KBM-7 (cell line): ENCODE measurements around the gene TDRKH.
"Not testable (repeated sequence)": the region's sequence is repeated elsewhere in the genome, so short reads cannot be mapped to it uniquely, and the experiment has no call there.

Source experiments
- DNase-seq: peaks from one replicate; pipeline ENCODE4 v3.0.0-alpha.2; 2015
- in situ Hi-C: fragments of 300-500 bp; cut with MboI; formaldehyde crosslinking; loops from 2 replicates; pipeline ENCODE4 v1.14.3; 2020; ENCODE audit warnings: low sequenced_read_pairs, low pct_unique_long_range_greater_than_20kb, mixed read lengths

TDRKH gene

DNA sequence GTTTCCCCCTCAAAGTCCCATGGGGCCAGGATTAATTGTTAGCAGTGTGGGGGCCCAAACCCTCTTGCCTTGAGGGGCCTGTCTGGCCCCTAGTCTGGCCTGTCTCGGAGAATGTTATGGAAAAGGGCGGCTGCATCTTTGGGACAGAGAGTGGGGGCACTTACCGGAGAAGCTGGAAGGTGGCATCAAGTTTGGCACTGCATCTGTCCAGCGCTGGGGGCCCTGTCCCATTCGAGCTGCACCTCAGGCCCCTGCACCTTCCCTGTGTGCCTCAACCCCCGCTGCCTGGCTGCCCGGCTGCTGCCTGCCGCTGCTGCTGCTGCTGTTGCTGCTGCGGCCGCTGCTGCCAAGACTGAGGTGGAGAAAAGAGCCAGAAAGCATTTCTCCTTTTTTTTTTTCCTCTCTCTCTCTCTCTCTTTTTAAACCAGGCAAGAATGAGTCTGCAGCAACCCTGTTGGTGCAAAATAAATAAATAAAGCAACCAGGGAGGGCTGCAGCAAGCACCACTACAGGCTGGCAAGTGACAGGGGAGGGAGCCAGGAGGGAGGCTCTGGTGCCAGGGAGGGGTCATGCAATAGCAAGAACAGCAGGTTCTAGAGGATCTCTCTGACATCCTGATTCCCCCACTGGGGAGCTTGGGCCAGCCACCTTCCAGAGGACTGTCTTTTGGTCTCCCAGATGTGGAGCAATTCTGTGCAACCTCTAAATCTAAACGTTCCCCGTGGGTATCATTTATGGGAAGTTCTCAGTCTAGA lies 14.9 kb upstream of the TDRKH start, which contains the start of gene LINGO4:
Gene LINGO4 (minus strand): TSS at position 354 of the 755 bp plus-strand sequence. CDS start 2,715 bp downstream, outside the sequence.
- in situ Hi-C loops = no loop called here
- no peak for DNase-seq

DNA sequence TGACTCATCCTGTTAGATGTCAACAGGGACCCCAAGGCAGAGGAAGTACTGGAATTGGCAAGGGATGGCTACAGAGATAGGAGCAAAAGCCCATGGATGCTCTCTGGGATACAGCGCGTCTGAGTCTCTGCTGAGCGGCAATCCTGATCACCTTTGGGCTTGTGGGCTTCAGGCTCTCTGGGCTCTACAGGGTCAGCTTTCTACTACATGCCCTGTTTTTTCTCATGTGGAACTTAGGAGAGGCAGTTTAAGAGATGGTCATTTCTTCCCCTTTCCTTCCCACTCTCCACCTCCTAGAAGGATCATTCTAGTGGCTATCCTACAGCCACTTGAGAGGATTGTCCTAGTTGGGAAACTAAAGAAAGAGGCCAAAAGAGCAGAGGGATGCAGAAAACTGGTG lies 13.6 kb upstream of the TDRKH start:
- in situ Hi-C loops = no loop called here
- DNase-seq = no peak

DNA sequence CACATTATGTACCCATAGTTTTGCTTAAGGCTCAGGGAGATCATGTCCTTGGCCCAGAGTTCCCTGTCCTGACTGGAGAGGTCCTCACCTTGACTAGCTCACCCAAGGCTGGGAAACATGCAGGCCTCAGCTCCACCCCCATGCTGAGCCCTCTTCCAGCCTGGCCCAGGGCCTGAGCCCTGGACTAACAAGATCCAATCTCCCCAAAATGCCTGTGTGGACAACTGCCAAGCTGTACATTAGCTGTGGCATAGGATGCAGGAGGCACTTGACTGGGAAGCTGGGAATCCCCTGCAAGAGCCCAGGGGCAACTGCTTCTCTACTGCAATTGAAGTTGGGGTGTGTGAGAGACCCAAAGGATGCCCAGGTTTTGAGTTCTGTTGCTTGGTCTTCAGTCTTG lies 12.9 kb upstream of the TDRKH start:
- in situ Hi-C loops = no loop called here
- no peak for DNase-seq

DNA sequence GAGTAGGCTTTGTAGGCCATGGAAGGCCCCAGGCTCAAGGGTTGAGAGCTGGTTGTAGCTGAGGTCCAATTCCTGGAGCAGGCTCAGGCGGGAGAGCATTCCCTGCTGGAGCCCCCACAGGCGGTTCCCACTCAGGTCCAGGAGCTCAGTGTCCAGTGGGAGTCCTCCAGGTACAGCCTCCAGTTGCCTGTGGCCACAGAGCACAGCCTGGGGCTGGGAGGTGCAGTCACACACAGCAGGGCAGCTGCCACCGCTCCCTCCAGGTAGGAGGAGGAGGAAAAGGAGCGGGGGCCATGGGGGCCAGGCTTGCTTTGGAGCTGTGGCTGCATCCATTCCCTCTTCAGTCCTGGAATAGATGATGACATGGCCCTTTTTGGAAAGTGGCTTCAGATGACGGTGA lies 12.1 kb upstream of the TDRKH start:
- in situ Hi-C loops = no loop called here
- no peak for DNase-seq

DNA sequence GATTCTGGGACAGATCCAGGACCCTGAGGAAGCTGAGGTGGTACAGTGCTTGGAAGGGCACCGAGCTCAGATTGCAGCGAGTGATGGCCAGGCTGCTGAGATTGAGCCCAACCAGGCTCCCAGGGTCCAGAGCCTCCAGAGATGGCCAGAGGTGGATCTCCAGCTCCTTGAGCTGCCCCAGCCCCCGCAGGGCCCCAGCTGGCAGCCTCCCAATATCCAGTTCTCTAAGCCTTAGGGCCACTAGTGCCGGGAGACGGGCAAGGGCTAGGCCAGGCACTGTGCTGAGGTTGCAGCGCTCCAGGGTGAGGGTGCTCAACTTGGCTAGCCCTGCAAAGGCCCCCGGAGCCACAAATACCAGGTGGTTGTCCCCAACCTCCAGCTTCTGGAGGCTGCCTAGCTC lies 11.5 kb upstream of the TDRKH start:
- in situ Hi-C loops = no loop called here
- no peak for DNase-seq

DNA sequence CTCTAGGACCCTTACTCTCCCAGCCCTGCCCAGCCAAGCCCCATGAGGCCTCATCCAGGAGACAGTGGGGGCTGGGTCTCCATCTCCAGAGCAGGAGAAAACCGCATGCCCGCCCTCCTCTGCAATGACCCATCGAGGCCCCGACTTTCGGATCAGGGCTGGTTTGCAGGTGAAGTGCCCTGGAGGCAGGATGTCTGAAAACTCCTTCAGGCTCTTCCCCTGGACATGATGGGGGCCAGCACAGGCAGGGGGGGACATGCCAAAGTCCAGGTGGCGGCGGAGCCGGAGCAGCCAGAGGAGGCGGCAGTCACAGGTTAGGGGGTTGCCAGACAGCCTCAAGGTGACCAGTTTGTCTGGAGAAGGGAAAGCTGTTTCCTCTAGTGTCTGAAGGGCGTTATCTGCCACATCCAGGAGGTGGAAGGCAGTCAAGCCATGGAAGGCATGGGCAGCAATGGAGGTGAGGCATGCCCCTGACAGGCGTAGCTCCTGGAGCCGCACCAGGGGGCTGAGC lies 11.1 kb upstream of the TDRKH start:
- in situ Hi-C loops = no loop called here
- no peak for DNase-seq

DNA sequence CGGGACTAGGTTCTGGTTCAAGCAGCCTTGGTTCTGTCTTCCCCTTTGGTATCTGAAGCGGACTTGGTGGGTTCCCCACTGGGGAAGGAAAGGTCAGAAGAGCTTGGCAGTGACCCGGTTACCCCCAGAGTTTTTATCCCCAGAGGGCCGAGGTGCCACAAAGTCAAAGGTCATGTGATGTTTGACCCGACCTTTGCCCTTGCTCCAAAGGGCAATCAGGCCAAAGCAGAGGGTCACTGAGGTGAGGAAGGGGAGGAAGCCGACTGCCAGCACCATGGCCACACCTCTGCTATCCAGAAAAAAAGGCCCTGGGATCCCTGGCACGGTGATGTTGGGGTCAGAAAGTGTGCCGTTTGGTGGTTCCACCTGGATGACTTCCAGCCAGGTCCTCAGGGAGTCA lies 10.5 kb upstream of the TDRKH start:
- no peak for DNase-seq
- in situ Hi-C loops = no loop called here

DNA sequence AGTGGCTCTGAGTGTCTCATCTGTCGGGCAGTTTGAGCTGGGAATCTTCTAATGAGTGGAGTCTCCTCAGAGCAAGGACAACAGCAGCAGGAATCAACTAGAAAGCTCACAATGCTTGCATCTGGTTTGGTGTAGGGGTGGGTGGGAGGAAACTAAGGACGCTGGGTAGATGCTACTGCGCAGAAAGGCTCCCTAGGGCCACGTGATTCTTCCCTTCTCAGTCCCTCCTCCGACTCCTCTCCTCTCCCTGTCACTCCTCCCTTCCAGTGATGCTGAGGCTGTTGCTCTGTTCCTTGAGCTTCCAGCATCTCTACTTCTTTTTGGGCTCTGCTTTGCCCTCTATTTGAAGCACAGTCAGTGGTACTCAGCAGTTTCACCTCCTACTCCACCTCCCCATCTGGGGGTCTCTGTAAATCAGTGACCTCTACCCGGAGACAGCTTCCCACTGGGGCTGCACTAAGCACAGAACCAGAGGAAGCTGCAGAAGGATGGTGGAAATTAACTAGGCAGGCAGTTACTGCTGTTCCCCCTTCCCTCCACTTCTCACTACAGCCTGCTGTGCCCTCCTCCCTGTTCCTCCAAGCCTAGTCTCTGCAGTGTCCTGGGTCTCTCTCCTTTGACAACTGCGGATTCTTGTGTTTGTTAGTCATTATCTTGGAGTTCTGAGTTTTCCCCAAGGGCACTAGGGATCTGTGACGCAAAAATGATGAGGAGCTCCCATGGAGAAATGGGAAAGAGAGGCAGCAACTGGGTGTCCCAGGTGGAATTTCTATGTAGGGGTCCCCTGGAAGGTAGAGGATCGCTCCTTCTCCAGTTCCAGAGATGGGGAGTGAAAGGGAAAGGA lies 9.1 kb upstream of the TDRKH start:
- in situ Hi-C loops = no loop called here
- DNase-seq = no peak

DNA sequence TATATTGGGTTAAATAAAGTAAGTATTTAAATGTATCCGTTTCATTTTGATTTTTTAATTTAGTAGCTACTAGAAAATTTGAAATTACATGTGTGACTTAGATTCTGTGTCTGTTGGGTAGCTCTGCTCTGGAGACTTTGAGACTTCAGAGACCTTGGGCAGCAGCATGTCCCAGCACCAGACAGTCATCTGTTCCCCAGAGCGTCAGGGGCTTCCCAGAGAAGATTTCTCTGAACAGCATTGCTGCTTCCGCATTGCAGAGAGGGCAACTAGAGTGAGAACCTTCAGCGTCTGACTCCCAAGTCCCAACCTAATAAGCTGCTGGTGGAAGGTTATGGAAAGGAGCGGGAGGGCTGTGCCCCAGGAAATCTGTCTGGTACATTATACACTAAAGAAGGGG lies 8.3 kb upstream of the TDRKH start:
- DNase-seq = no peak
- in situ Hi-C loops = no loop called here

DNA sequence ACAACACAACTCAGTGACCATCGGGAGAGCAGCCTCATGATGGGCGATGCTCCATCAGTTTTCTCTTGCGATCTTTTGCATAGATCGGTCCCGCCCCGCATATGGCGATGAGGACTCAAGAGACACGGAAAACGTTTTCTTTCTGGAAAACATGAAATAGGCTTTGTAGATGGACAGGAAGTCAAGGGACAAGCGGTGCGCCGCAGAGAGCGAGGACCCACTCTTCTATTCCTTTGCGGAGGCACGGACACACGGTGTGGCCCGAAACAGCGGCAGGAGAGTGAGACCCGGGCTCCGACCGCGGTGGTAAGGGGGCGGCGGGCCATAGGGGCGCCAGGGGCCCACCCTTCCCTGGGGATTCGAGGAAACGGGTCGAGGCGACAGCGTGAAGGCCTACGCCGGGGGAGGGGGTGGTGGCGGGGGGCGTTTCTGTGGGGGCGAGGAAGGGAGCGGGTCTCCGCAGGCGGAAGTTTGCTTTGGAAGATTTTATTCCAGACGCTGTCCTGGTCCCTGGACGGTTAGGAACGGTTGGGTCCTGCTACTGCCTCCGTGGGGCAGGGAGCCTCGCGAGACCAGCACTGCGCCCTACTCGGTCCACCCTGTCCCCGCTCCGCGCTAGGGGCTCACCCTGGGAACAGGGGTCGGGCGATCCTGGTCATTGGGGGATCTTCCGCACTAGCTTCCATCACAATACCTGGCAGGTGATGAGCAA lies 796 bp upstream of the TDRKH start:
- no peak for DNase-seq
- in situ Hi-C loops = no loop called here

DNA sequence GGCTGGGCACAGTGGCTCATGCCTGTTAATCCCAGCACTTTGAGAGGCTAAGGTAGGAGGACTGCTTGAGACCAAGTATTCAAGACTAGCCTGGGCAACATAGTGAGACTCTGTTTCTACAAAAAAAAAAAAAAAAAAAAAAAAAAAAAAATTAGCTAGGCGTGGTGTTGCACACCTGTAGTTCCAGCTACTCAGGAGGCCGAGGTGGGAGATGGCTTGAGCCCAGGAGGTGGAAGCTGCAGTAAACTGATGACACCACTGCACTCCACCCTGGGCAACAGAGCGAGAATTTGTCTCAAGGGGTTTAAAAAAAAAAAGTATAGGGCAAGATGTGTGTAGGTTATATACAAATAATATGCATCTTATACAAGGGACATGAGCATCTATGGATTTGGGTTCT lies 2.6 kb downstream of the TDRKH start:
- in situ Hi-C loops = no loop called here
- no peak for DNase-seq

DNA sequence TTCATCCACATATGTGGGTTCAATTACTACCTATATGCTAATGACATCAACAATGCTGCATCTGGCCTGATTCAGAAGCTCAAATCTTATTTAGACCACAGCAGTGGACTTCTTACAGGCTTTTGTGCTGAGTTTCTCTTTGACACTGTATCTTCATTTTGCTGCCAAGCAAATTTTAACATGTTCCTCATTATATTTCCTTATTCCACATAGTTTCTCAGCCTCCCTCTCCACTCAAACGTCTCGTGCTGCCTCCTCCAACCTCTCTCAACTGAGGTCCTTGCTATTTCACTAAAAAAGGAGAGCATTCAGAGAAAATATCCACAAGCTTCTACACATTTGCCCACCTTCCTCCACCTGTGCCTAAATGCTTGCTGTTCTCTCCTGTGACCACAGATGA lies 6.5 kb downstream of the TDRKH start:
- in situ Hi-C loops = no loop called here
- no peak for DNase-seq

DNA sequence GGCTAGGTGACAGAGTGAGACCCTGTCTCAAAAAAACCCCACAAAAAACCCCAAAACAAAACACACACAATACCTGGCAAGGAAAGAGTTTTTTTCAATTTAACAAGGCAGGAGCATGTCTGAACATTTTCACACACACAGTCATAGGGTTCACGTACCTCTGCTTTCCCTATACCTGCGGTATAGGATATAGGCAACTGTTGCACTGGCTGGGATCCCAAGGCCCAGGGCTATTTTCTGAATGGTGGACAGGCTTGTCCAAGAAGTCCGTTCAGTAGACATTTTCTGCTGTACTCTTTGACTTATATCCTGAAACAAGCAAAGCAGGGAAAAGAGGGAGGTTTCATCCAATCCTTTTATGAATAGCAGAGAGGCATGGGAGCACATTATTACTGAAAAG lies 7.6 kb downstream of the TDRKH start:
- in situ Hi-C loops = no loop called here
- DNase-seq = no peak

DNA sequence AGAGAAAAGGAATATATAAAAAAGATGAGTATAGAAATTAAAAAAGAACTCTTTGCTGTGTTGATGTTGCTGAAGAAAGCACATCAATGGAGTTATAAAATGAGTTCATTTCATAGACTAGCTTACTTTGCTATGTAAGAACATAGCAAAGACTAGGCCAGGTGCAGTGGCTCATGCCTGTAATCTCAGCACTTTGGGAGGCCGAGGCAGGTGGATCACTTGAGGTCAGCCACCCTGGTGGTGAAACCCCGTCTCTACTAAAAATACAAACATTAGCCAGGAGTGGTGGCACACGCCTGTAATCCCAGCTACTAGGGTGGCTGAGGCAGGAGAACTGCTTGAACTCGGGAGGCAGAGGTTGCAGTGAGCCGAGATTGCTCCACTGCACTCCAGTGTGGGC lies 8.3 kb downstream of the TDRKH start:
- DNase-seq, in situ Hi-C loops: not testable (repeated sequence)

DNA sequence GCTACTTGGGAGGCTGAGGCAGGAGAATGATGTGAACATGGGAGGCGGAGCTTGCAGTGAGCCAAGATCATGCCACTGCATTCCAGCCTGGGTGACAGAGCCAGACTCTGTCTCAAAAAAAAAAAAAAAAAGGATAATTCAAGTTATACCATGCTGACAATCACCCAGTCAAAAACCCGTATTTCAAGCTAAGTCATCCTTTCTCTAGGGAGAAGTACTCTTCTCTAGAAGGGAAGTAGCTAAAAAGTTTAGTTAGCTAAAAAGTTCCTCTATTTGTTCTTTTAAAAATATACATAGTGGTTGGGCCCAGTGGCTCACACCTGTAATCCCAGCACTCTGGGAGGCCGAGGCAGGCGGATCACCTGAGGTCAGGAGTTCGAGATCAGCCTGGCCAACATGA lies 9.6 kb downstream of the TDRKH start:
- DNase-seq, in situ Hi-C loops: not testable (repeated sequence)

DNA sequence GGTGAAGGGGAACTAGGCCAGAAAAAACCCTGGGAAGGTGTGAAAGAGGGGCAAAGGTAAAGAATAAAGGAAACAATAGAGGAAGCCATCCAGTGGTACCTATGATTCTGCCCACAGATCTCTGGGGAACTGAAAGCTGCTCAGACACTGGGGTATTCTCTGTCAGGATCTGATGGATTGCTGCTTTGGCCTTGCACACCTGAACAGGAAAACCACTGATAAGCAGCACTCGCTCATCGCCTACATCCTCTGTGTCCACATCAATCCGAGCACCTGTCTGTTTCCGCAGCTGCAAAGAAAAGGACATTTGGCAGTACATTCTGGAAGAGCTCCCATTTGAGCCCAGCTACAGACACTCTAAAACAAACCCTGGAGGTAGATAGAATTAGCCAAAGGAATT lies 10.4 kb downstream of the TDRKH start:
- DNase-seq = no peak
- in situ Hi-C loops = no loop called here

DNA sequence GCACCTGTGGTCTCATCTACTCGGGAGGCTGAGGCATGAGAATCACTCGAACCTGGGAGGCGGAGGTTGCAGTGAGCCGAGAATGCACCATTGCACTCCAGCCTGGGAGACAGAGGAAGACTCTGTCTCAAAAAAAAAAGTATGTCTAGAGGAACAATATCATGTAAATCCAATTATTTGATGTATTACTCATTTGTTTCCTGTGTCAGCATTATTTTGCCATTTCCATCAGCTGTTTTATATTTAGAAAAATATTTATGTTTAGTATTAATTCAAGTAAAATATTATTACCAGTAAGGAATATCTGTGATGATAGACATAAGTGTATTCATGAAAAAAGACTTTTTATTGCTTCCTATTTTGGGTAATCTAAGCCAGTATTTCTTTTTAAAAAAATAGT lies 13.0 kb downstream of the TDRKH start:
- no peak for DNase-seq
- in situ Hi-C loops = no loop called here

DNA sequence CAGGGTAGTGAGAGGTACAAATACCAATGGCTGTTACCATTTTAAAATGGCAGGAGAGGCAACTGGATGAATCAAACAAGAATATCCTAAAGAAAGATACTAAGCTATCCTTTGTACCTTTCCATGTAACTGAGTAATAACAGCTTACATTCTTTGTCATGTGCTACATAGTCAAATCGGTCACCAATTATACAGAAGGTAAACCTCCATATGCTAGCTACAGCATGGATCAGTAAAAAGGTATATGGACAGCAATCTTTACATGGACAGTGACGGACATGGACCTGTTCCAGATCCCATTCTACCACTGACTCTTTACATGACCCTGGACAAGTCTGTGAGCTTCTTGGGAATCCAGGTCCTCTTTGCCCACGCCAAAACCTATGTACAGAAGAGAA lies 13.6 kb downstream of the TDRKH start:
- in situ Hi-C loops = no loop called here
- no peak for DNase-seq

DNA sequence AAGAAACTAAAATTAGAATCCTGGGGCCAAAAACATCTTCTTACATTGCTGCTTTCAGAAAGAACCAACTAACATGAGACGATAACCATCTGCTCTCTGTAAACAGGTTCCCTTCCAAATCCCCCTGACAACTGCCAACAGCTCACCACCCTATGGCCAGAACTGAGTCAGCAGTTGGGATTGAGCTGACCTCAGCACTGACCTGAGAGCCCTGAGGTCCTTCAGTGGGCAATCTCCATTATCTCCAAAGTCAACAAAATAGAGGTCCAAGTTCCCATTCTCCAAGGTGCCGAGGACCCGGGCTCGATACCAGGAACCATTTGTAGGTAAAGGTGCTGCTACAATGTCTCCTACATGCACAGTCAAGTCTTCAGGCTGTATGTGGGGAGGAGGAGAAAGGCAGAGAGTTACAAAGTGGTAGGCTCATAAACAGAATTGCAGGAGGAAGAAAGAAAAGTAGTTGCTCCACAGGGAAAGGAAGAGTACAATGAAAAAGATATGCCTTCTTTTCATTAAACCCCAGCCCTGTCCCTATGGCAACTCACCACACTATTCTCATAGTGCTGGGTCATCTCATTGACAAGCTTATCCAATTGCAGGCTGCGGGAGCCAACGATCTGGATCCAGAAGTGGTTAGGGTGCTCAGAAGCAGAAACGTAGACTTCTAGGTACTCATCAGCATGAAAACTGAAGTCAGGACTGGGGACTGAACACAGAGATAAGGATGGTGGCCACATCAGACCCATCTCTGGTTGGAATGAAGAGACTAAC lies 14.2 kb downstream of the TDRKH start:
- in situ Hi-C loops = no loop called here
- no peak for DNase-seq
